Measurements from ENCODE around the gene MATK.

Gene MATK

DNA sequence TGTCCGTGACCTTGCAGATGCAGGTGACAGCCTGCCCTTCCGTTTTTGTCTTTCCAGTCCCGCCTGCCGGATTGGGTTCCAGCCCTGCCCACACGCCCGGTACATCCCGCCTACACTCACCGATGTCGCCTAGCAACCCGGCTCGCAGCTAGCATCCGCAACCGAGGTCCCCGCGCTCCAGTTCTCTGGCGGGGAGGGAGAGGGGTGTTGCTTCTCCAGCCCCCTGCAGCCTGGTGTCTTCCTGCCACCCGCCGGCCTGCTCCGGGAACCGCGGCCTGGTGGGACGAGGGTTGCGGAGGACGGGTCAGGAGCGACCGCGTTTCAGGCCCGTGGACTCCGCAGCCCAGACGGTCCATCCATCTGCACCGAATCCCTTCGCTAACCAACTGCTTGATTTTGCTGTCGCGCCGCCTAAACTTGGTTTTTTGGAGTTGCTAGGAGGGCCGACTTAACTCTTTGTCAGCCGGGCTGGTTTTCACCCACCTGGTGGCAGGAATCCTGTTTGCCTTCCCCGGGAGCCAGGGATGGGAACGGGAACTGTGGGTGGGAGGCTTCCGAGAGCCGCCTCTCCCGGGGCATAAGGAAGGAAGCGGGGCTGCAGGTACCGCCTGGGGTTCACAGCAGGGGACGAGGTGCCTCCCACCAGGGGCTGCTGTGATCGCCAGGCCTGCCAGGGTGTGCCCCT is 15.4 kb upstream of the MATK start:
- Histone ChIP-seq H3K9me3 (ENCODE audit: control insufficient read depth, insufficient read depth, low read length) (no peaks in the 10 kb centered on the region), H3K27me3 (ENCODE audit: control insufficient read depth, insufficient read depth, low read length) (peaks cover 5% of the 10 kb centered on the region), H3K4me1 (ENCODE audit: control insufficient read depth, insufficient read depth, low read length) (no peaks in the 10 kb centered on the region), H3K4me3 (ENCODE audit: low read depth, low read length) (peak overlapping the region; percentile 58), H3K9ac (ENCODE audit: low read depth, low read length) (no peak overlapping the region), H3K36me3 (ENCODE audit: control insufficient read depth, insufficient read depth, low read length) (no peaks in the 10 kb centered on the region)

DNA sequence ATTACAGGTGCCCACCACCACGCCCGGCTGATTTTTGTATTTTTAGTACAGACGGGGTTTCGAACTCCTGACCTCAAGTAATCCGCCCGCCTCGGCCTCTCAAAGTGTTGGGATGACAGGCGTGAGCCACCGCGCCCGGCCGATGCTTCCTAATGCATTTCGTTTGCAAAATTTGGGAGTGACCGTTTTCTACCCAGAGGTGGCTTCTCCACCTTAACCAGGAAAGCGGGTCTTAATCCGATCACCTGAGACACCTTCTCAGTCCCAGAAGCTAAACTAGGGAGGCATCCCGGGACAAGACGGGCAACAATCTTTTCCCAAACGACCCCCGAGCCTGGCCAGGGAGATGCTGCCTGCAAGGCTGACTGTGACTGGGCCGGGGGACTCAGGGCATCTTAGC is 14.8 kb upstream of the MATK start:
- H3K4me1 ChIP-seq (ENCODE audit: control insufficient read depth, insufficient read depth, low read length), result no peaks in the 10 kb centered on the region
- peak overlapping the region; percentile 58 for H3K4me3 ChIP-seq (ENCODE audit: low read depth, low read length)
- H3K36me3 ChIP-seq (ENCODE audit: control insufficient read depth, insufficient read depth, low read length), result no peaks in the 10 kb centered on the region
- H3K9ac ChIP-seq (ENCODE audit: low read depth, low read length), result no peak overlapping the region
- H3K27me3 ChIP-seq (ENCODE audit: control insufficient read depth, insufficient read depth, low read length), result peaks cover 5% of the 10 kb centered on the region
- H3K9me3 ChIP-seq (ENCODE audit: control insufficient read depth, insufficient read depth, low read length), result no peaks in the 10 kb centered on the region

DNA sequence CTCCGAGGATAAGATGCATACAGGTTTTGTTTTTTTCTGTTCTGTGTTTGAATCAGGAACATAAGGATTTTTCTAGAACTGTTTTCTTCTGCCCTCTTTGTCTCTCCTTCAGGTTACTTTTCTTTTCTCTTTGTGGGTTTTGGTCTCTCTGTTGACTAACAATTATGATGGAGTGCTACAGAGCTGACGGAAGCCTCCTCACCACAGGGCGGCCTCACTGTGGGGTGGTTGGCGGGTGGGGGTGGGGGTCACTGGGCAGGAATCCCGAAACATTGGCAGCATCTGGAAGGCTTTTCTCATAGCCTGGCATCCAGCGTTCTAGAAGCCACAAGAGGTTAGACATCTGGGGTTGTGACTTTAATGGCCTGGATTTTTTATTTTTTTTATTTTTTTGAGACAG is 12.0 kb upstream of the MATK start:
- Histone ChIP-seq H3K4me1 (ENCODE audit: control insufficient read depth, insufficient read depth, low read length) (no peaks in the 10 kb centered on the region), H3K36me3 (ENCODE audit: control insufficient read depth, insufficient read depth, low read length) (no peaks in the 10 kb centered on the region), H3K9me3 (ENCODE audit: control insufficient read depth, insufficient read depth, low read length) (no peaks in the 10 kb centered on the region), H3K27me3 (ENCODE audit: control insufficient read depth, insufficient read depth, low read length) (peaks cover 5% of the 10 kb centered on the region), H3K9ac (ENCODE audit: low read depth, low read length) (no peak overlapping the region), H3K4me3 (ENCODE audit: low read depth, low read length) (no peak overlapping the region)

DNA sequence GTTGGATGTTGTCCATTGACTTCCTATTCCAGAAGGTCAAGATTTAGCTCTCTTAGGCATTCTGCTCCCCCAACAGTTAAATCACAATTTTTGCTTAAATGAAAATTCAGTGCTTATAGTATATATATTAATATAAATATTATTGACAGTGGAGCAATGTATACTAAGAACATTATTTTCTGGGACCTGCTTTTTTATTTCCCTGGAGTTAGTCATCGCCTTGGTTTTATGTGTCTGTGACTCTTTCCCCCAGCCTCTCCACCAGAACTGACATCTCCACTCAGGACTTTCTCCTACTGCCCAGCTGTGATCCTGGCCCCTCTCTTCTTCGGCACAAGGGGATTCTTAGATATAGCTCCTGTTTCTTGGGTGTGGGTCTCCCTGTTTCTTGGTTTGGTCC is 10.2 kb upstream of the MATK start:
- H3K9me3 ChIP-seq (ENCODE audit: control insufficient read depth, insufficient read depth, low read length), result no peaks in the 10 kb centered on the region
- no peaks in the 10 kb centered on the region for H3K36me3 ChIP-seq (ENCODE audit: control insufficient read depth, insufficient read depth, low read length)
- H3K27me3 ChIP-seq (ENCODE audit: control insufficient read depth, insufficient read depth, low read length), result no peaks in the 10 kb centered on the region
- no peaks in the 10 kb centered on the region for H3K4me1 ChIP-seq (ENCODE audit: control insufficient read depth, insufficient read depth, low read length)
- H3K4me3 ChIP-seq (ENCODE audit: low read depth, low read length), result no peak overlapping the region
- no peak overlapping the region for H3K9ac ChIP-seq (ENCODE audit: low read depth, low read length)

DNA sequence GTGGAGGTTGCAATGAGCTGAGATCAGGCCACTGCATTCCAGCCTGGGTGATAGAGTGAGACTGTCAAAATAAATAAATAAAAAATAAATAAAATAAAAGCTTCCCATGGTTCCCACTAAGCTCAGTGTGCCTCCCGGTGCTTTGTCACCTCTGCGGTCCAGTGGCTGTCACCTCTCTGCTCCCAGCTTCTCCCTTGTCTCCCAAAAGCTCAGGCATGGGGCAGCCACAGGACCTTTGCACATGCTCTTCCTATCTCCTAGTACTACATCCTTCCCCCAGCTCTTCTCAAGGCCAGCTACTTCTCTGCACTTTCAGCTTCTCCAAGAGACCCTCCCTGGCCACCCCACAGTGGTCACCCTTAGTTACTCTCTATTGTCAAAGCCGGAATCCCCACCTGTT is 7.6 kb upstream of the MATK start:
- H3K9me3 ChIP-seq (ENCODE audit: control insufficient read depth, insufficient read depth, low read length), result no peaks in the 10 kb centered on the region
- no peak overlapping the region for H3K9ac ChIP-seq (ENCODE audit: low read depth, low read length)
- no peaks in the 10 kb centered on the region for H3K36me3 ChIP-seq (ENCODE audit: control insufficient read depth, insufficient read depth, low read length)
- H3K27me3 ChIP-seq (ENCODE audit: control insufficient read depth, insufficient read depth, low read length), result no peaks in the 10 kb centered on the region
- no peaks in the 10 kb centered on the region for H3K4me1 ChIP-seq (ENCODE audit: control insufficient read depth, insufficient read depth, low read length)
- no peak overlapping the region for H3K4me3 ChIP-seq (ENCODE audit: low read depth, low read length)

DNA sequence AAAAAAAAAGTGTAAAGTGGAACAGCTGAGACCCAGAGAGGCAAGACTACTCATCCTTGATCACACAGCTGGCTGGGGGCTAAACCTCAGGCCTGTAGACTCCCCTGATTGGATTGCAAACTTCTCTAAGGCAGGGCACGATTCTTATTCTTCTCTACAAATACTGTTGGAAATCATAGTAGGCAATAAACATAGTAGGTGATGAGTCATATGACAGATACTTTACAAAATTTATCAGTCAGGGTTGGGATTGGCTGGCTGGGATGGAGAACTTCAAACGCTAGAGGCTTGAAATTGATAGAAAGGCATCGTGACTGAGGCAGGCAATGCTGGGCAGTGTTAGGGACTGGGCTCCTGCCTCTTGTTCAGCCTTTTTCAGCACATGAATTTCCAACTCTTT is 5.9 kb upstream of the MATK start:
- Histone ChIP-seq H3K9me3 (ENCODE audit: control insufficient read depth, insufficient read depth, low read length) (no peaks in the 10 kb centered on the region), H3K27me3 (ENCODE audit: control insufficient read depth, insufficient read depth, low read length) (no peaks in the 10 kb centered on the region), H3K4me3 (ENCODE audit: low read depth, low read length) (no peak overlapping the region), H3K9ac (ENCODE audit: low read depth, low read length) (no peak overlapping the region), H3K36me3 (ENCODE audit: control insufficient read depth, insufficient read depth, low read length) (no peaks in the 10 kb centered on the region), H3K4me1 (ENCODE audit: control insufficient read depth, insufficient read depth, low read length) (no peaks in the 10 kb centered on the region)

DNA sequence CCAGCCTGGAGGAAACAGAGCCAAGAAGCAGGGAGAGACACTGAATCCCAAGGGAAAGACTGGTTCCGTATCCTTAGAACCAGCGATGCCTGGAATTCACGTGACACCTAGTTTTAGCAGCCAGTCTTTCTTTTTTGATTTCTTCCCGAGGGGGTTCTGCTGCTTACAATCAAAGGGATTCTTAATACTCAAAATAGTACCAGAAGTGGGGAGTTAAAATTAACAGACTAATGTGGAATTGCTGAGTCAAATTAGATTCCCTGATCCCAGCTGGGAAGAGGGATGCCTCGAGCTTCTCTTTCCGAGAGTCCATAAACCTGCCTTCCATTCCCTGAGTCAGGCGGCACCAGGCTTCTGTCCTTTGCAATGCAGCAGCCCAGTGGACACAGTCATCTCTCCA is 4.8 kb upstream of the MATK start:
- H3K9me3 ChIP-seq (ENCODE audit: control insufficient read depth, insufficient read depth, low read length), result no peaks in the 10 kb centered on the region
- H3K27me3 ChIP-seq (ENCODE audit: control insufficient read depth, insufficient read depth, low read length), result peaks cover 3% of the 10 kb centered on the region
- H3K9ac ChIP-seq (ENCODE audit: low read depth, low read length), result no peak overlapping the region
- H3K4me3 ChIP-seq (ENCODE audit: low read depth, low read length), result no peak overlapping the region
- H3K4me1 ChIP-seq (ENCODE audit: control insufficient read depth, insufficient read depth, low read length), result no peaks in the 10 kb centered on the region
- H3K36me3 ChIP-seq (ENCODE audit: control insufficient read depth, insufficient read depth, low read length), result no peaks in the 10 kb centered on the region

DNA sequence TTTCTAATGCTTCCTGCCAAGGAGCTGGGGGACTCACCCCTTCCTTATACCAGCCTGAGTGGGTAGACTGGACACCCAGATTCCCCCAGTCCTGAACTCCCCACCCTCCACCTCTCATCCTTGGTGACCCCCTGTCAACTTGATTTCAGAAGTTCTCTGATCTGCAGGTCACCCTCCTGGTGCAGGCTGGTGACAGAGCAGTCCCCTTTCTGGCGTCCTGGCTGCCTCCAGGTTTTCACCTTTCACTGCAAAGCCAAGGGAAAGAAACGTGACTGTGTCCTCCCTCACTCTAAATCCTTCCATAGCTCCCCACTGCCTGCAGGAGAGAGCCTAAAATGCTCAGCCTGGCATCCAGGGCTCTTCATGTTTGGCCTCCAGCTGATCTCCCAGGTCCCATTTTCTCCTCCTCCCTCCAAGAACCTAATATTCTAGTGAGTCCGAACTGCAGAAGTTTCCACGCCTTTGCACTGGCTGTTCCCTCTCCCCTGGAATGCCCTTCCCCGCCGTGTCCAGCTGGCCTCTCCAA is 4.1 kb upstream of the MATK start:
- Histone ChIP-seq H3K27me3 (ENCODE audit: control insufficient read depth, insufficient read depth, low read length) (peaks cover 6% of the 10 kb centered on the region), H3K4me1 (ENCODE audit: control insufficient read depth, insufficient read depth, low read length) (no peaks in the 10 kb centered on the region), H3K9me3 (ENCODE audit: control insufficient read depth, insufficient read depth, low read length) (no peaks in the 10 kb centered on the region), H3K9ac (ENCODE audit: low read depth, low read length) (no peak overlapping the region), H3K36me3 (ENCODE audit: control insufficient read depth, insufficient read depth, low read length) (no peaks in the 10 kb centered on the region), H3K4me3 (ENCODE audit: low read depth, low read length) (no peak overlapping the region)

DNA sequence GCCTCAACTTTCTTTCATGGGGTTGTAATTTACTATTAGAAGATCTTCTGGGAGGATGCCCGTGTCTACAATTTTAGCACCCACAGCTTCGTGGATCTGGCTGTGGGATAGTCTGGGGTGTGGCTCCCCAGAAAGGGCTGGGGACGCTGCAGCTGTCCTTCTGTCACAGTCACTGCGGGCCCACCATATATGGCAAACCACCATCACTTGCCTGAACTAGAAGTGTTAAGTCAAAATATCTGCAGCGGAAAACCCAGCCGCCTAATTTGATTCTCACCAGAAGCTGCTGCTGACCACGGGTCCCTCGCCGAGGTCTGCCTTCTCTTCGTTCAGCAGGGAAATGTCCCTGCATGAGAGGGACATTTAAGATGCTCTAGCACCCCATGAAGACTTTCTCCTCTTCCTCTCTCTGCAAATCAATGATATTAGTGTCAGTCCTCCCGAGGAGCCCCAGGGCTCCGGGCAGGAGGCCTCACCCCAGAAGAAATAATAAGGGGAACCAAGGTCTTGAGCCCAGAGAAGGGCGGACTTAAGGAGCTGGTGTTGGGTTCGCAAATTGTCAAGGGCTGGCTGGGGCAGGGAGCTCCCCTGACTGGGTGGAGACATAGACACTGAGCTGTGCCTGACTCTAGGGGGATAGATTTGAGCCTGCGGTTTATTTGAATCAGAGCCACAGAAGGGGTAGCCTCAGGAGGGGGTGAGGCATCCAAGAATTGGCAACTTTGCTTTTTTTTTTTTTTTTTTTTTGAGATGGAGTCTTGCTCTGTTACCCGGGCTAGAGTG is 3.0 kb upstream of the MATK start:
- Histone ChIP-seq H3K4me1 (ENCODE audit: control insufficient read depth, insufficient read depth, low read length) (no peaks in the 10 kb centered on the region), H3K36me3 (ENCODE audit: control insufficient read depth, insufficient read depth, low read length) (no peaks in the 10 kb centered on the region), H3K4me3 (ENCODE audit: low read depth, low read length) (no peak overlapping the region), H3K9ac (ENCODE audit: low read depth, low read length) (no peak overlapping the region), H3K9me3 (ENCODE audit: control insufficient read depth, insufficient read depth, low read length) (no peaks in the 10 kb centered on the region), H3K27me3 (ENCODE audit: control insufficient read depth, insufficient read depth, low read length) (peaks cover 6% of the 10 kb centered on the region)

DNA sequence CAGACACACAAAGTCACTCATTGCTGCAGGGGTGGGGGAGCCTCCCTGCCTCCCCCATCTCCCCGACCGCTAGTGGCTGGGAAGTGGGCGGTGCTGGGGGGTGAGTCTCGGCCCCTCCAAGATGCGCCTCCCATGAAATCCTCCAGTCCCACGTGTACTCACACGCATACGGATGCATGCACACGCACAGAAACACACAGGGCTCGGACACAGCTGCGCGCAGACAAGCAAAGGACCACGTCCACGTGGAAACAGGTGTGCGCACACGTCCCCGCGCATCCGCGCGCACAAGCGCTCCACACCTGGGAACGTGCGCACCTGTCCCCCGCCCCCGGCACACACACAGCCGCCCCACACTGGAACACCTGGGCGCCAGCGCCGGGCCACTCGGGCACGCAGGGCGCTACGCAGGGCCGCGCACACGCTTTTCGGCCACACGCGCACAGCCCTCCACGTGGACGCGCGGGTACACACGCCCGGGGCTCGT is 687 bp downstream of the MATK start:
- H3K27me3 ChIP-seq (ENCODE audit: control insufficient read depth, insufficient read depth, low read length), result peaks cover 6% of the 10 kb centered on the region
- H3K9me3 ChIP-seq (ENCODE audit: control insufficient read depth, insufficient read depth, low read length), result peaks cover 12% of the 10 kb centered on the region
- H3K4me3 ChIP-seq (ENCODE audit: low read depth, low read length), result peak overlapping the region; percentile 81
- H3K36me3 ChIP-seq (ENCODE audit: control insufficient read depth, insufficient read depth, low read length), result peaks cover 9% of the 10 kb centered on the region
- peak overlapping the region; percentile 54 for H3K9ac ChIP-seq (ENCODE audit: low read depth, low read length)
- no peaks in the 10 kb centered on the region for H3K4me1 ChIP-seq (ENCODE audit: control insufficient read depth, insufficient read depth, low read length)

DNA sequence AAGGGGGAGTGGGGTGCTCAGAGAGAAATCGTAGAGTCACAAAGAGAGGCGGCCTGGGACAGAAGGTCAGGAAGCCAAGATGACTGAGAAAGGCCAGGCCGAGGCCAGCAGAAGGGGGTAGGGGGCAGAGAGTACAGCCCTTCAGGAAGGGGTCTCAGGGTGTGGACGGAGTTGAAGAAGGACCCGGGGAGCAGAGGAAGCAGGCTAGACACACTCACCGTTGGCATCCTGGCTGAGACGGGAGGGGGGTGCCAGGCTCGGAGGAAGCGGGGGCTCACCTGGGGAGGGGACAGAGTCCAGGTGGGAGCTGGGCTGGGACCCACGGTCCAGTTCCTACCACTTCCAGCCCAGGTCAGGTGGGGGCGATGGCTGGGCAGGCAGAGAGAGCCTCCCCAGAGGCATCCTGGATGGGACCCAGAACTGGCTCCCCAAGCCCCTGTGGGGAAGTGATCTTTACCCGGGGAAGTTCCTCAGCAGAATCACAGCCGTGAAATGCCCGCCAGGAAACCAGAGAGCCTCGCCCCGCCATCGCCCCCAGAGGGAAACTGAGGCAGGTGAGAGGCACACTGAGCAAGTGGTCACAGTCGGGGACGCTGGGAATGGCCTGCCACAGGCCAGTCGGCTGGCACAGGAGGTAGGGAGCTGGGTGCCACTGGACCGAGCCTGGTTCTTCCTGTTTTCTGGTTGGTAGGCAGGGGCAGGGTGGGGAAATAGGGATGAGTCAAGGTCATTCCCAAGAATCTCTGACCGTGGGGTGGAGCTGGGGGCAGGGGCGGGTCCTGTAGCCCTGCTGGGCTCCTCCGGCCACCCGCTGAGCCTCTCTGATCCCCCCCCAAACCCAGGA is 1.4 kb downstream of the MATK start:
- H3K4me1 ChIP-seq (ENCODE audit: control insufficient read depth, insufficient read depth, low read length), result no peaks in the 10 kb centered on the region
- H3K27me3 ChIP-seq (ENCODE audit: control insufficient read depth, insufficient read depth, low read length), result peaks cover 6% of the 10 kb centered on the region
- H3K9me3 ChIP-seq (ENCODE audit: control insufficient read depth, insufficient read depth, low read length), result peaks cover 12% of the 10 kb centered on the region
- no peak overlapping the region for H3K9ac ChIP-seq (ENCODE audit: low read depth, low read length)
- H3K36me3 ChIP-seq (ENCODE audit: control insufficient read depth, insufficient read depth, low read length), result peaks cover 9% of the 10 kb centered on the region
- H3K4me3 ChIP-seq (ENCODE audit: low read depth, low read length), result peak overlapping the region; percentile 81

All from iPS-15b (cell line).